ENCODE measurements around the gene IL9.

The IL9 gene

DNA sequence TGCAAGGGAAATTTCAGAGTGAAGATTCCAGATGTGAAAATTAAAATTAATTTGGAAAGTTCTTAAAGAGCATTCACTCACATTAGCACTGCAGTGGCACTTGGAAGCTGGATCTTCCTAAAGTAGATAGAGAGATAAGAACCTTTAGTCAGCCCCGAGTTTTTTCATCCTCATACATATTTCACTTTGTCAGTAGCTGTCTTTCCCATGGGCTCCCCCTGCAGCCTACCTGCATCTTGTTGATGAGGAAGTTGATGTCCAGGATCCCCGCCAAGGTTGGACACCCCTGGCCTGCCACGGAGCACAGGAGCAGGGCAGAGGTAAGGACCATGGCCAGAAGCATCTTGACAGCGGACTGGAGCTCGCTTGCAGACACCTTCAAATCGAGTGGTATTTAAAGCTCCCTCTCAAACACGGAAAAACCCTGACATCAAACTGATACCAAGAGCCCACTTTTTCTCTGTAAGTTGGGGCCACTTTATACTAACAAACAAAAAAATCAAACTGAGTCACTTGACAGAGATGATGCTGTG, at the start of gene IL9:
IL9 (minus strand) TSS at position 368 of the 533 bp plus-strand sequence; CDS start at position 343, 25 bp downstream.
- no peak for DNase-seq (ENCODE audit: low read depth)

DNA sequence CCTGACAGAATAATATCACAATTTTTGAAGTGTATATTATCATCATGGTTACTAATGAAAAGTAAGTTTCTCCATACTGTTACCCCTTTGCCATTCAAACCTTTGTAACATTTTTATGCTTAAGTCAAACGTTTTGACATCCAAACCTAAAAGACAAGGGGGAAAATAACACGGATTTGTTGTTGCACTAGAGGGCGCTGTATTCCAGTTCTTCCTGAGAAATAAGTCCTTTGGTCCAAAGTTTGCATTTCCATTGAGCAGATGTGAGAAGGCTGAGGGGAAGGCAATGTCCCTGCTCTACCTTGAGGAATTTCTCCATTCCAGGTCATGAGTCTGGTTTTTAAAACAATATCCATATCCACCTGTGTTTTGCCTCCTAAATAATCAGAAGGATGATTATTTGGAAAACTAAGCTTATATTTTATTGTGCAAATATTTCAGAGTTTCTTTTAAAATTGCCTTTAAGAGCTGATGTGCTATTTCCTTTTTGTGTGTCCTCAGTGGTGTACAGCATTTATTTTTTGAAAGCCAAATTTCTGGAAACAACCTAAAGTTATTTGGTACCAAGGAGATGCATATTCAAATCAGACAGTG, 49.4 kb upstream of the IL9 start:
- no peak for DNase-seq (ENCODE audit: low read depth)

GRCh38 chr5:135944564-135944963, 48.9 kb upstream of the IL9 start:
- no peak for DNase-seq (ENCODE audit: low read depth)

- no peak for DNase-seq (ENCODE audit: low read depth)
Measured at GRCh38 chr5:135942202-135942771, 46.6 kb upstream of the IL9 start.

- no peak for DNase-seq (ENCODE audit: low read depth)
Measured at GRCh38 chr5:135941711-135942110, 46.1 kb upstream of the IL9 start.

DNA sequence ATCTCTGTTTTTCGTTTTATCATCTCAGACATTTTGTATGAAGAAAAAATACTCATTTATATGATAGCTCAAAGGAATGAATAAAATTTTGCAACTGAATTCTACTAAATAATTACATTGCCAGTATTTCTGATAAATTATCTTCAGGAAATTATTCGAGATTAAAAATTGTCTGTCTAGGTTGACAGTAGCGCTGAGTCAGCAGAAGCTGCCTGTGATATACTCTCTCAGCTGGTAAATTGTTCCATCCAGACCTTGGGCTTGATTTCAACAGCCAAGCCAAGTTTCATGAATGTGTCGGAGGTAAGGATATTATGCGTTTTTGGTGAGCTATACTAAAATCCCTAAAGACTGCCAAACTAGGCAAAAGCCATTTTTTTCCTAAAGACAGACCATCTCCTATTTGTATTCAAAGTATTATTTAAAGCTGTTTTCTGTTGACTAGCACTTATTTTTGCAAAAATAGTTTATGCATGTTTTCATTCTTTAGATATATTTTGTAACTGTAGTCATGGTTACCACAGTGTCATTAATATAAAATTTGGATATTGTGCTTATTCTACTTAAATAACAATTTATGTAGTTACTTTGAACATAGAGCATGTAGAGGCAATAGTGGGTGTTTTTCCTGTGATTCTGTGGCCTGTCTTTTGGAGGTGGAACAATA, 41.7 kb upstream of the IL9 start:
- DNase-seq (ENCODE audit: low read depth) = no peak

GRCh38 chr5:135934939-135935338, 39.3 kb upstream of the IL9 start:
- DNase-seq (ENCODE audit: low read depth) = no peak

GRCh38 chr5:135930949-135931295, 35.3 kb upstream of the IL9 start:
- no peak for DNase-seq (ENCODE audit: low read depth)

DNA sequence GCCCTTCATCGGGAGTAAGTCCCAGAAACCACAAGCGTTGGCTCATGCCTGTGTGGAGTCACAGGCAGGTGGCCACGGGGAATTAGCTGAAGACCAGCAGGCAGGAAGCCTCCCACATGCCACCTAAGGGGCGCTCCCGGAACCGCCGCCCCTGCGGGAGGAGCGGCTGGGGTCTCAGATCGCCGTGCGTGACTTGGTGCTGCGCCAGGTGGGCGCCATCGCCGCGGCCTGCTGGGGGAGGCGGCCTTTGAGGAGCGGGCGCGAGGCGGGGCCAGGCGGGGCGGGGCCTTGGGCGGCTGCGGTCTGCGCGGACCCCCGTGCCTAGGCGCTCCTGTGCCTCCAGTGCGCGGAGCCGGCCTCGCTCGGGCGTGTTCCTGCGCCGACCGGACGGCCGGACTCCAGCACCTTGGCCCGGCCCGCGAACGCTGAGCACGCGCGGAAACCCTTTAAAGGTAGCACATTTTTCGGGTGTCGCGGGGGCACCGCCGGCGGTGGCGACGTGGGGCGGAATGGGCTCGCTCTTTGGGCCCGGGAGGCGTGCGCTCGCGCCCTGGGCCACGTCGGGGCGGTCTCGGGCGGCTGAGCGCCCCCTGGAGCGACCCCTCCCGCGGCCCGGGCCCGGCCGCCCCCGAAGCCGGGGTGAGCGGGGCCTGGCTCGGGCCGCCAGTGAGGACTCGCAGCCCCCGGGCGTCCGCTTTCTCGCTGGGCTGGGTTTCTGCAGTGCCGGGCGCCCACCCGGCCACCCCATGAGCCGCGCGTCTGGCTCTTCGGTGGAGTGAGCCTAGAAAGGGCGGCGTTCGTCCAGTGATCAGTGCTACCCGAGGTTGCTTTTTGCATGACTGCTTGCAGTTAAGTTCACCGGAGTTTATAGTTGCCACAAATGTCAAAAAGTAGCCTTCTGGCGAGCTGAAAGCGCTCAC, 34.6 kb upstream of the IL9 start:
- DNase-seq (ENCODE audit: low read depth) = no peak

- no peak for DNase-seq (ENCODE audit: low read depth)
Measured at GRCh38 chr5:135921388-135921787, 25.7 kb upstream of the IL9 start.

- DNase-seq (ENCODE audit: low read depth) = no peak
Measured at GRCh38 chr5:135920199-135920598, 24.6 kb upstream of the IL9 start.

GRCh38 chr5:135916638-135917263, 21.1 kb upstream of the IL9 start:
- DNase-seq (ENCODE audit: low read depth) = no peak

GRCh38 chr5:135915466-135916001, 19.9 kb upstream of the IL9 start:
- DNase-seq (ENCODE audit: low read depth) = no peak

GRCh38 chr5:135913713-135914626, 18.3 kb upstream of the IL9 start:
- no peak for DNase-seq (ENCODE audit: low read depth)

DNA sequence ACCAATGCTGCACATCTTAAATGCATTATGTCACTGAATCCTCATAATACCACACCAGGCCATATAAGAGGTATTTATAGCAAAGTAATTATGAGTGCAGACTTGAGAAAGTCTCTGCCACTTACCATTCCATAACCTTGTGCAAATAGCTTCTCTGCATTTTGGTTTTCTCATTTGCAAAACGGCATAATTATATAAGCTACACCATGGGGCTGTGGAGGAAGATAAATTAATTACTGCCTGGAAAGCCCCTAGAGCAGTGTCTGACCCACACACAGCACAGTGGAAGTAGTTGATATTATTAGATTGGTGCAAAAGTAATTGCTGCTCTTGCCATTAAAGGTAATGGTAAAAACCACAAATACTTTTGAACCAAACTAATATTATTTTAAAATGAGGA, 9.5 kb upstream of the IL9 start:
- no peak for DNase-seq (ENCODE audit: low read depth)

- no peak for DNase-seq (ENCODE audit: low read depth)
Measured at GRCh38 chr5:135901633-135902032, 6.0 kb upstream of the IL9 start.

- no peak for DNase-seq (ENCODE audit: low read depth)
Measured at GRCh38 chr5:135900276-135900675, 4.6 kb upstream of the IL9 start.

DNA sequence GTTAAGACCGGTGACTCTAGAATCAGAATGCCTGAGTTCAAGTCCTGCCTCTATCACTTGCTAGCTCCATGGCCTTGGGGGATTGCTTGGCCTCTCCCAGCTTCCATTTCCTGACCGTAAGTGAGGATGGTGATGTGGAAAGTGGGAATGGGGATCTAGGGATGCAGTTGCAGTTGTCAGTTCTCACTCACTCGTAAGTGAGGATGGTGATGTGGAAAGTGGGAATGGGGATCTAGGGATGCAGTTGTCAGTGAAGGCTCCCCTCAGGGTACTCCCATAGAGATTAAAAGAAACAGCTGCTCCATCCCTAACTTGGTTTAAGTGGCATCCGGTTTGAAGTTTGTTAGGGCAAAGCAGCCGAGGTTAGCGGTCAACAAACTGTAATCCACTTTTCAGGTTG, 3.0 kb upstream of the IL9 start:
- DNase-seq (ENCODE audit: low read depth) = no peak

DNA sequence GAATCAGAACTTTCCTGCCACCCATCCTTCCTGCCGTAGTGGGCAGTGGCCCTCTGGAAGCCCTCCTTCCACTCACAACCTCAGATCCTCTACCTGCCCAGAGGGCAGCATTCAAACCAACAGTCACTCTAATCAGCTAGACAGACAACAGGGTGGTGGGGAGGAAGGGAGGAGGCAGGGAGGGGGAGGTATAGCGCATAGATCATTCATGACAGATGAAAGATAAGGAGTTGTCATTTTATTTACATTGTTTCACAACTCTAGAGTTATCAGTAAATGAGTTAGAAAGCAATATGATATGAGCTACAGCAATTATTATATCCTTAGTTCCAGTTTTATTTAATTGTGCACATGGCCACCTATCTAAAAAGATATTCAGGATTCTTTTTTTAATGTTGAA, 852 bp downstream of the IL9 start:
- no peak for DNase-seq (ENCODE audit: low read depth)

- no peak for DNase-seq (ENCODE audit: low read depth)
Measured at GRCh38 chr5:135894276-135894675, 1.4 kb downstream of the IL9 start.

DNA sequence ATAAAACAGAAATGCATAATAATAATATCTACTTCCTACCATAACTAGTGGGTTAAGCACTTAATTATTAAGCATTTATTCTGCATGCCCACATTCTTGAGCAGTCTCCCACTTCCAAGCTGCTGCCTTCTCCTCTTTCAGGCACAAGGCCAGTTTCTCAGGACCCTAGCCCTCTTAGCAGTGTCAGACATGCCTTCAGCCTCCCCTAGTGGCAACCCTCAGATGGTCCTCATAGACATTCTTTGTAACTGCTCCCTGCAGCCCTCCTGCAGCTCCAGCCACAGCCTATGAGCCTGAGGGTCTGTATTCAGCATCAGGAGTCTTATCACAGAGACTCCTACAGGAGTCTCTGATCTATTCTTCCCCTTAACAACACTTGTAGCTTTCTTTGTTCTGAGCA, 3.9 kb downstream of the IL9 start:
- DNase-seq (ENCODE audit: low read depth) = no peak

All from stimulated activated CD8-positive, alpha-beta memory T cell treated with anti-CD3 and anti-CD28 coated beads, Interleukin-15, amount 100 ng/mL, for 1 hour (primary cell).